HG03196 (cell line): ENCODE data around the gene KIF12.

Source experiments
- ATAC-seq: cut with Tn5 transposase; IDR thresholded peaks from one replicate; pipeline ENCODE4 v1.9.1; 2021; ENCODE audit not compliant: unreplicated experiment

The KIF12 gene

GRCh38 chr9:114107286-114108001 lies 8.4 kb upstream of the KIF12 start:
- ATAC-seq, result no peak

GRCh38 chr9:114105236-114105635 lies 6.1 kb upstream of the KIF12 start:
- ATAC-seq, result no peak

GRCh38 chr9:114102484-114102883 lies 3.4 kb upstream of the KIF12 start:
- ATAC-seq, result no peak

- no peak for ATAC-seq
These were observed 1.4 kb upstream of the KIF12 start for GRCh38 chr9:114100536-114100935.

- no peak for ATAC-seq
These were observed 678 bp upstream of the KIF12 start for GRCh38 chr9:114099669-114100270.

- no peak for ATAC-seq
These were observed 814 bp downstream of the KIF12 start for GRCh38 chr9:114098021-114098935.

GRCh38 chr9:114097613-114098020 lies 1.5 kb downstream of the KIF12 start:
- ATAC-seq, result no peak

- no peak for ATAC-seq
These were observed 2.1 kb downstream of the KIF12 start for GRCh38 chr9:114096866-114097612.

GRCh38 chr9:114096041-114096511 lies 3.0 kb downstream of the KIF12 start:
- no peak for ATAC-seq

- no peak for ATAC-seq
These were observed 4.1 kb downstream of the KIF12 start for GRCh38 chr9:114094971-114095370.

GRCh38 chr9:114093761-114094505 lies 5.2 kb downstream of the KIF12 start:
- ATAC-seq, result no peak

- no peak for ATAC-seq
These were observed 6.0 kb downstream of the KIF12 start for GRCh38 chr9:114093031-114093471.

GRCh38 chr9:114092336-114092735 lies 6.8 kb downstream of the KIF12 start:
- ATAC-seq, result no peak

GRCh38 chr9:114091711-114092110 lies 7.4 kb downstream of the KIF12 start:
- ATAC-seq, result no peak

GRCh38 chr9:114090798-114091197 lies 8.3 kb downstream of the KIF12 start:
- no peak for ATAC-seq

GRCh38 chr9:114089206-114089840 lies 9.8 kb downstream of the KIF12 start:
- ATAC-seq, result no peak

GRCh38 chr9:114088571-114089170 lies 10.4 kb downstream of the KIF12 start:
- no peak for ATAC-seq

GRCh38 chr9:114087721-114088120 lies 11.4 kb downstream of the KIF12 start:
- ATAC-seq, result no peak

- no peak for ATAC-seq
These were observed 12.5 kb downstream of the KIF12 start for GRCh38 chr9:114086607-114087006.
